ENCODE measurements around the gene USP33.

DNA sequence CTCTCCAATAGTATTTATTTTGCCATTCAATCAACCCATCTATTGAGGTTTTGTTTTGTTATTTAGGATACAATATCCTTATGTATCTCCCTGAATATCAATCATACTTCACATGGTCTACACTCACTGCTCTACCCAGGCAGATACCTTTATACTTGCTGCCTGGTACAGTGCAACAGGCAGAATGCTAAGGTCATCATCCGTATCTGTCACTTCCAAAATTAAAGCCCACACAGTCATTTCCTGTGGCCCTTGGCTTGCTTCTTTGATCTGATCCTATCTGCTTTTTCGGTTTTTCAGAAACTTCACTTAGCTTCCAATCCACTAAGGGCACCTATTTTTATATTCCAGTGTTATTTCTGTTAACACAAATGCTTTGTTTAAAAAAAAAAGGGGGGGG lies 54.9 kb downstream of the USP33 start:
- TF ChIP-seq POLR2A (IDR thresholded peaks at IDR 0.05), result no peak
- TF ChIP-seq, protein P1, sequence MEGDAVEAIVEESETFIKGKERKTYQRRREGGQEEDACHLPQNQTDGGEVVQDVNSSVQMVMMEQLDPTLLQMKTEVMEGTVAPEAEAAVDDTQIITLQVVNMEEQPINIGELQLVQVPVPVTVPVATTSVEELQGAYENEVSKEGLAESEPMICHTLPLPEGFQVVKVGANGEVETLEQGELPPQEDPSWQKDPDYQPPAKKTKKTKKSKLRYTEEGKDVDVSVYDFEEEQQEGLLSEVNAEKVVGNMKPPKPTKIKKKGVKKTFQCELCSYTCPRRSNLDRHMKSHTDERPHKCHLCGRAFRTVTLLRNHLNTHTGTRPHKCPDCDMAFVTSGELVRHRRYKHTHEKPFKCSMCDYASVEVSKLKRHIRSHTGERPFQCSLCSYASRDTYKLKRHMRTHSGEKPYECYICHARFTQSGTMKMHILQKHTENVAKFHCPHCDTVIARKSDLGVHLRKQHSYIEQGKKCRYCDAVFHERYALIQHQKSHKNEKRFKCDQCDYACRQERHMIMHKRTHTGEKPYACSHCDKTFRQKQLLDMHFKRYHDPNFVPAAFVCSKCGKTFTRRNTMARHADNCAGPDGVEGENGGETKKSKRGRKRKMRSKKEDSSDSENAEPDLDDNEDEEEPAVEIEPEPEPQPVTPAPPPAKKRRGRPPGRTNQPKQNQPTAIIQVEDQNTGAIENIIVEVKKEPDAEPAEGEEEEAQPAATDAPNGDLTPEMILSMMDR (IDR thresholded peaks at IDR 0.05), result no peak

All from ovary (tissue), 3 donors.